22Rv1 (cell line): Measurements from ENCODE around the gene IDE.

Experiments used
- ZFX ChIP-seq: fragments of 450-650 bp; IDR thresholded peaks from 2 replicates; pipeline ENCODE4 v1.6.1; 2017; ENCODE audit warnings: antibody characterized with exemption, borderline replicate concordance
- TF ChIP-seq, protein P1 (sequence below): fragments of 450-650 bp; IDR thresholded peaks from 2 replicates; pipeline ENCODE4 v1.5.1; 2017; ENCODE audit warnings: mild to moderate bottlenecking

DNA sequence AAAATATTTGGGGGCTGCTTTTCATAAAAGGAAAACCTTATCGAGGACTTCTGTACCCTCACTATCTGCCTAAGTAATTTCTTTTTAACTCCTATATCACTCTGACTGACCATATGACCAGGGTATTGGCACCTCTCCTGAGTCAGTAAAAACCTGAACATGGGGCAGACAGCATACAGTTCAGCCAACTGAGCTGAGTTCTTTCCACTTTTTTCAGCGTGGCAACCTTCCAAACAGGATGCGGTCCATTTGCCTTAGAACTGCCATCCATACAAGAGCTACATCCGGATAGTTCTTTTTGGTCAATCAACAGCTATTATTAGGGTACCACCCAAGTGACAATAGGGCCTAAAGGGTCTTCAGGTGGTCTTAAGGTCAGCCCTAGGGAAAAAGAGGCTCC is 160.4 kb downstream of the IDE start:
- TF ChIP-seq, protein P1, sequence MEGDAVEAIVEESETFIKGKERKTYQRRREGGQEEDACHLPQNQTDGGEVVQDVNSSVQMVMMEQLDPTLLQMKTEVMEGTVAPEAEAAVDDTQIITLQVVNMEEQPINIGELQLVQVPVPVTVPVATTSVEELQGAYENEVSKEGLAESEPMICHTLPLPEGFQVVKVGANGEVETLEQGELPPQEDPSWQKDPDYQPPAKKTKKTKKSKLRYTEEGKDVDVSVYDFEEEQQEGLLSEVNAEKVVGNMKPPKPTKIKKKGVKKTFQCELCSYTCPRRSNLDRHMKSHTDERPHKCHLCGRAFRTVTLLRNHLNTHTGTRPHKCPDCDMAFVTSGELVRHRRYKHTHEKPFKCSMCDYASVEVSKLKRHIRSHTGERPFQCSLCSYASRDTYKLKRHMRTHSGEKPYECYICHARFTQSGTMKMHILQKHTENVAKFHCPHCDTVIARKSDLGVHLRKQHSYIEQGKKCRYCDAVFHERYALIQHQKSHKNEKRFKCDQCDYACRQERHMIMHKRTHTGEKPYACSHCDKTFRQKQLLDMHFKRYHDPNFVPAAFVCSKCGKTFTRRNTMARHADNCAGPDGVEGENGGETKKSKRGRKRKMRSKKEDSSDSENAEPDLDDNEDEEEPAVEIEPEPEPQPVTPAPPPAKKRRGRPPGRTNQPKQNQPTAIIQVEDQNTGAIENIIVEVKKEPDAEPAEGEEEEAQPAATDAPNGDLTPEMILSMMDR, result no peak
- no peak for TF ChIP-seq ZFX
